Astrocyte (in vitro differentiated cells and primary cell): ENCODE data around the gene PRCD. TPM values are rescaled to one million over a fixed set of nuclear protein-coding genes. Genes with fewer than 3 reads are reported as not detected.

Source experiments
- DNase-seq: peaks from one replicate; pipeline ENCODE4 v3.0.0-alpha.2; 2010; ENCODE audit warnings: low read depth
- FAIRE-seq: peaks from 2 replicates; lab custom pipeline; 2011; peaks lifted over from hg19 to GRCh38; lab: Jason Lieb, UNC
- H2AFZ ChIP-seq: 2 replicates; pipeline ENCODE4 v1.6.0; 2012; ENCODE audit warnings: low read depth, low read length, inconsistent platforms
- H3K27ac ChIP-seq: 2 replicates; pipeline ENCODE4 v1.5.1; 2011; ENCODE audit warnings: low read depth, low read length, inconsistent platforms
- H3K27me3 ChIP-seq: 2 replicates; pipeline ENCODE4 v1.6.0; 2011; ENCODE audit warnings: low read length, inconsistent platforms; ENCODE audit not compliant: insufficient read depth
- H3K36me3 ChIP-seq: 2 replicates; pipeline ENCODE4 v1.5.1; 2011; ENCODE audit warnings: low read length, inconsistent platforms; ENCODE audit not compliant: insufficient read depth
- H3K4me1 ChIP-seq: 2 replicates; pipeline ENCODE4 v1.5.1; 2011; ENCODE audit warnings: low read length, inconsistent platforms; ENCODE audit not compliant: insufficient read depth
- H3K4me2 ChIP-seq: 2 replicates; pipeline ENCODE4 v1.6.0; 2012; ENCODE audit warnings: low read length, inconsistent platforms
- H3K4me3 ChIP-seq: 2 replicates; pipeline ENCODE4 v1.5.1; 2011; ENCODE audit warnings: low read depth, mild to moderate bottlenecking, low read length, inconsistent platforms; ENCODE audit not compliant: insufficient read depth
- H3K79me2 ChIP-seq: 2 replicates; pipeline ENCODE4 v1.6.0; 2012; ENCODE audit warnings: mild to moderate bottlenecking, low read length, inconsistent platforms; ENCODE audit not compliant: insufficient read depth
- H3K9ac ChIP-seq: 2 replicates; pipeline ENCODE4 v1.6.0; 2012; ENCODE audit warnings: mild to moderate bottlenecking, low read length, inconsistent platforms
- H3K9me3 ChIP-seq: 2 replicates; pipeline ENCODE4 v1.5.1; 2012; ENCODE audit warnings: low read depth, mild to moderate bottlenecking, low read length, inconsistent platforms; ENCODE audit not compliant: insufficient read depth
- H4K20me1 ChIP-seq: 2 replicates; pipeline ENCODE4 v1.6.0; 2012; ENCODE audit warnings: low read length, inconsistent platforms; ENCODE audit not compliant: insufficient read depth
- H3K27ac Mint-ChIP-seq: one replicate; pipeline ENCODE4 v1.8.0; 2021; ENCODE audit warnings: mild to moderate bottlenecking, mixed read lengths; ENCODE audit not compliant: unreplicated experiment
- H3K27me3 Mint-ChIP-seq: one replicate; pipeline ENCODE4 v1.8.0; 2021; ENCODE audit warnings: low read depth, mixed read lengths; ENCODE audit not compliant: unreplicated experiment
- H3K36me3 Mint-ChIP-seq: one replicate; pipeline ENCODE4 v1.8.0; 2021; ENCODE audit warnings: low read depth, mixed read lengths; ENCODE audit not compliant: unreplicated experiment
- H3K4me1 Mint-ChIP-seq: one replicate; pipeline ENCODE4 v1.8.0; 2021; ENCODE audit warnings: low read depth, mixed read lengths; ENCODE audit not compliant: unreplicated experiment
- H3K4me3 Mint-ChIP-seq: one replicate; pipeline ENCODE4 v1.8.0; 2021; ENCODE audit warnings: mild to moderate bottlenecking, moderate library complexity, mixed read lengths; ENCODE audit not compliant: unreplicated experiment
- H3K9me3 Mint-ChIP-seq: one replicate; pipeline ENCODE4 v1.8.0; 2021; ENCODE audit warnings: mild to moderate bottlenecking, mixed read lengths; ENCODE audit not compliant: unreplicated experiment
- EZH2 ChIP-seq: IDR thresholded peaks from 2 replicates; pipeline ENCODE4 v1.6.1; 2012; ENCODE audit warnings: mild to moderate bottlenecking, low read length, inconsistent platforms; ENCODE audit not compliant: insufficient read depth
- total RNA-seq: library from RNA; stranded (reverse); gene quantifications from 2 replicates; pipeline ENCODE4 v1.2.1, GENCODE V29; 2021
- TF ChIP-seq, protein P1 (sequence below): IDR thresholded peaks from 2 replicates; pipeline ENCODE4 v1.5.1; 2011; ENCODE audit warnings: low read depth, mild to moderate bottlenecking, inconsistent platforms, low read length, moderate library complexity; ENCODE audit not compliant: insufficient read depth

The PRCD gene
- total RNA-seq, 1 donor from 2014 or later, result 2.2 TPM

DNA sequence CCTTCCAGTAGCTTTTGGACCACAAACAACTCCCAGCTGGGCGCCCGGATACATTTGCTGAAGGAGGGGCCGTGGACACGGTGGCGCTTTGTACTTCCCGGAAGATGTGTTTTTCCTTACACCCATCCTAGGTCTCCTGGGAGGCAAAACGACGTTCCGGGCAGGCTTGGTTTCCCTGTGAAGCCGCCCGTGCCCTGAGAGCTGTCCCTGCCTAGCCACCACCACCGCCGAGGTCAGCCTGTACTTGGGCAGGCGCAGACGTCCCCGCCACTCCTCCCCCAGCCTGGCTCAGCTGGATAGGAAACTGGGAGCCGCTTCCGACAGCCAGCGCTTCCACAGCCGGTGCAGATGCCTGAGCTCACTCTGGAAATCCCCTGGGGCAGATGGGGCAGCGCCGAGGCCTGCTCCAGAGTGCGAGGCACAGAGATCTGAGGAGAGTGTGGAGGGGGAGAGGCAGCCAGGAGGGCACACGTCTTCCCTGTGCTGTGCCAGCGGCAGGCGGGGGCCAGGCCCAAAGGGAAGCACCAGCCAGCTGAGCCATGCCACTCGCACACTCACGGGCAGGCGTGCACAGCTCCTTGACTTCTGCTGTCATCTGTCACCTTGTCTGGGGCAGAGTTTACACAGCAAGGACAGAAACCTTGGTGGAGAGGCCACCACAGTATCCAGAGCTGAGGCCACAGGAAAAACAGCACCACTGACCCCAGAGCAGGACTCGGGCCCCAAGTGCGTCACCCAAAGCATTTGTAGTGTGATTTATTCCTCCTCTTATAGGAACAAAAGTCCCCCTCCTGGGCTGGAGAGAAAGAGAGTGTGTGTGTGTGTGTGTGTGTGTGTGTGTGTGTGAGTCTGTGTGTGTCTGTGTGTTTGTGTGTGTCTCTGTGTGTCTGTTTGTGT is 41.6 kb upstream of the PRCD start:
- H3K9me3 Mint-ChIP-seq, result no peaks in the 10 kb centered on the region
- peak overlapping the region; percentile 99 for H3K4me2 ChIP-seq

DNA sequence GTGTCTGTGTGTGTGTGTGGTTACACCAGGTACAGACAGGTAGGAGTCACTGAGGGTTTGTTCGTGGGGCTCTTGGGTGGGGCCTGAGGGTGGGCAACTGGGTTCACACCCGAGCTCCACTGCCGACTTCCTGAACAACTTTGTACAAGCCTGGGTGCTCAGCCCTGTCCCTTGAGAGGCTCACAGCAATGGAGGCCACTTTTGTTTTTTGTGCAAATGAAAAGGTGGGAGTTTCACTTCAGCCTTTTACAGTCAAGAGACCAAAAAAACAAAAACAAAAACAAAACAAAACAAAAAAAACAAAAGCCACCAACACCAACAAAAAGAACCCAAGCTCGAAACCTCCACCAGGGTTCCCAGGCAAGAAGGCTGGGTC is 41.0 kb upstream of the PRCD start:
- Histone ChIP-seq H3K4me3 (no peak overlapping the region), H3K9ac (peak overlapping the region; percentile 66), H3K4me1 (peaks cover 42% of the 10 kb centered on the region), H3K27ac (peak overlapping the region; percentile 70), H3K4me2 (peak overlapping the region; percentile 99), H3K9me3 (no peaks in the 10 kb centered on the region), H4K20me1 (peaks cover 21% of the 10 kb centered on the region), H3K36me3 (no peaks in the 10 kb centered on the region), H3K27me3 (no peaks in the 10 kb centered on the region), H3K79me2 (peaks cover 39% of the 10 kb centered on the region), H2AFZ (no peak overlapping the region)
- no peak for FAIRE-seq
- DNase-seq, result no peak
- no peaks in the 10 kb centered on the region for H3K27me3 Mint-ChIP-seq
- H3K27ac Mint-ChIP-seq, result peak overlapping the region; percentile 81
- TF ChIP-seq EZH2, result no peak
- TF ChIP-seq, protein P1, sequence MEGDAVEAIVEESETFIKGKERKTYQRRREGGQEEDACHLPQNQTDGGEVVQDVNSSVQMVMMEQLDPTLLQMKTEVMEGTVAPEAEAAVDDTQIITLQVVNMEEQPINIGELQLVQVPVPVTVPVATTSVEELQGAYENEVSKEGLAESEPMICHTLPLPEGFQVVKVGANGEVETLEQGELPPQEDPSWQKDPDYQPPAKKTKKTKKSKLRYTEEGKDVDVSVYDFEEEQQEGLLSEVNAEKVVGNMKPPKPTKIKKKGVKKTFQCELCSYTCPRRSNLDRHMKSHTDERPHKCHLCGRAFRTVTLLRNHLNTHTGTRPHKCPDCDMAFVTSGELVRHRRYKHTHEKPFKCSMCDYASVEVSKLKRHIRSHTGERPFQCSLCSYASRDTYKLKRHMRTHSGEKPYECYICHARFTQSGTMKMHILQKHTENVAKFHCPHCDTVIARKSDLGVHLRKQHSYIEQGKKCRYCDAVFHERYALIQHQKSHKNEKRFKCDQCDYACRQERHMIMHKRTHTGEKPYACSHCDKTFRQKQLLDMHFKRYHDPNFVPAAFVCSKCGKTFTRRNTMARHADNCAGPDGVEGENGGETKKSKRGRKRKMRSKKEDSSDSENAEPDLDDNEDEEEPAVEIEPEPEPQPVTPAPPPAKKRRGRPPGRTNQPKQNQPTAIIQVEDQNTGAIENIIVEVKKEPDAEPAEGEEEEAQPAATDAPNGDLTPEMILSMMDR, result no peak
- peaks cover 21% of the 10 kb centered on the region for H3K4me1 Mint-ChIP-seq
- no peak overlapping the region for H3K4me3 Mint-ChIP-seq
- H3K36me3 Mint-ChIP-seq, result peaks cover 2% of the 10 kb centered on the region
- no peaks in the 10 kb centered on the region for H3K9me3 Mint-ChIP-seq

More for the DNA sequence above, 41.6 kb upstream of the PRCD start:
- Mint-ChIP-seq H3K36me3 (peaks cover 2% of the 10 kb centered on the region), H3K4me3 (peak overlapping the region; percentile 66), H3K27ac (peak overlapping the region; percentile 86), H3K4me1 (peaks cover 23% of the 10 kb centered on the region), H3K27me3 (no peaks in the 10 kb centered on the region)
- H2AFZ ChIP-seq, result peak overlapping the region; percentile 64
- H3K27me3 ChIP-seq, result no peaks in the 10 kb centered on the region
- TF ChIP-seq, protein P1, result no peak
- TF ChIP-seq EZH2, result no peak
- H3K9me3 ChIP-seq, result no peaks in the 10 kb centered on the region
- H3K36me3 ChIP-seq, result no peaks in the 10 kb centered on the region
- peaks cover 21% of the 10 kb centered on the region for H4K20me1 ChIP-seq
- DNase-seq (peak; percentile 75), FAIRE-seq (no peak)
- peak overlapping the region; percentile 66 for H3K9ac ChIP-seq
- H3K4me3 ChIP-seq, result no peak overlapping the region
- H3K79me2 ChIP-seq, result peaks cover 39% of the 10 kb centered on the region
- peak overlapping the region; percentile 70 for H3K27ac ChIP-seq
- peaks cover 49% of the 10 kb centered on the region for H3K4me1 ChIP-seq

DNA sequence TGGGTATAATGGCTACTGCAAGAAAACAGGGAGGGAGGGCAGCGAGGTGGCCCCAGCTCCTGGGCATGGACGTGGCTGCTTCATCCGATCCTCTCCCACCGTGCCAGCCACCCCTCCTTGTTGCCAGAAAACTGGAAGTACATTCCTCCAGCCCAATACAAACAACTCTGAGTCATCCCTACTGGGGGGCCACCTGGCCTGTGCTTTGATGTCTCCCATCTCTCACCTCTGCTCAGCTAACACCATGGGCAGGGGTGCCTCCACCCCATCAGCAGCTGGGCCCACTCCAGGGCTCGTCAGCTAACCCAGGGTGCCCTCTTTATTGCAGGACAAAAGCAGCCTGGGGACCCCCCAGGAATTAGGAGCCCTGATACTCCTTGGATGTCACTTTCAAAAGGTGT is 40.6 kb upstream of the PRCD start:
- no peaks in the 10 kb centered on the region for H3K36me3 ChIP-seq
- H4K20me1 ChIP-seq, result peaks cover 21% of the 10 kb centered on the region
- Mint-ChIP-seq H3K4me1 (peaks cover 21% of the 10 kb centered on the region), H3K36me3 (peaks cover 2% of the 10 kb centered on the region), H3K4me3 (peak overlapping the region; percentile 45), H3K9me3 (no peaks in the 10 kb centered on the region), H3K27me3 (no peaks in the 10 kb centered on the region), H3K27ac (peak overlapping the region; percentile 69)
- no peak overlapping the region for H2AFZ ChIP-seq
- H3K79me2 ChIP-seq, result peaks cover 39% of the 10 kb centered on the region
- H3K4me1 ChIP-seq, result peaks cover 40% of the 10 kb centered on the region
- H3K4me3 ChIP-seq, result no peak overlapping the region
- H3K9ac ChIP-seq, result peak overlapping the region; percentile 66
- H3K4me2 ChIP-seq, result peak overlapping the region; percentile 99
- H3K27me3 ChIP-seq, result no peaks in the 10 kb centered on the region
- no peaks in the 10 kb centered on the region for H3K9me3 ChIP-seq
- H3K27ac ChIP-seq, result peak overlapping the region; percentile 70
- no peak for TF ChIP-seq EZH2
- TF ChIP-seq, protein P1, result no peak
- FAIRE-seq (no peak), DNase-seq (no peak)
